HG03457 (cell line): ENCODE results near the gene CDK6.

ENCODE experiments used
- ATAC-seq: cut with Tn5 transposase; IDR thresholded peaks from one replicate; pipeline ENCODE4 v1.9.1; 2021; ENCODE audit warnings: moderate number of reproducible peaks; ENCODE audit not compliant: unreplicated experiment

CDK6 gene

GRCh38 chr7:92652536-92652935 is 183.8 kb downstream of the CDK6 start:
- ATAC-seq, result no peak

DNA sequence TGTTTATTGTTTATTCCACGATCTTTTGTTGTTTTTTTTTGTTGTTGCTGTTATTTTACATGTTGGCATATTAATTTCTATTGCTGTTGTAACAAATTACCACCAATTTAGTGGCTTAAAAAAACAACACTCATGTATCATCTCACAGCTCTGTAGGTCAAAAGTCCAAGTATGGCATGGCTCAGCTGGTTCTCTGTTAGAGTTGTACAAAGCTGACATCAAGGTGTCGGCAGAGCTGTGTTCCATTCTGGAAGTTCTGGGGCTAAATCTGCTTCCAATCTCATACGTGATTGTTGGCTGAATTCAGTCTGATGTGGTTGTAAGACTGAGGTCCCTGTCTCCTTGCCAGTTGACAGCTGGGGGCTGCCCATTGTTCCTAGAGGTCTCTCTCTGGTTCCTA is 186.0 kb downstream of the CDK6 start:
- no peak for ATAC-seq

- ATAC-seq, result peak; percentile 48
Measured at GRCh38 chr7:92648067-92648466, 188.3 kb downstream of the CDK6 start.

GRCh38 chr7:92647652-92648051 is 188.7 kb downstream of the CDK6 start:
- ATAC-seq, result no peak

- ATAC-seq, result peak; percentile 36
Measured at GRCh38 chr7:92647011-92647625, 189.3 kb downstream of the CDK6 start.

- no peak for ATAC-seq
Measured at GRCh38 chr7:92645114-92646061, 191.0 kb downstream of the CDK6 start.

- no peak for ATAC-seq
Measured at GRCh38 chr7:92644406-92645113, 191.8 kb downstream of the CDK6 start.

GRCh38 chr7:92643821-92644220 is 192.6 kb downstream of the CDK6 start:
- no peak for ATAC-seq

GRCh38 chr7:92641921-92642511 is 194.4 kb downstream of the CDK6 start:
- peak; percentile 79 for ATAC-seq

DNA sequence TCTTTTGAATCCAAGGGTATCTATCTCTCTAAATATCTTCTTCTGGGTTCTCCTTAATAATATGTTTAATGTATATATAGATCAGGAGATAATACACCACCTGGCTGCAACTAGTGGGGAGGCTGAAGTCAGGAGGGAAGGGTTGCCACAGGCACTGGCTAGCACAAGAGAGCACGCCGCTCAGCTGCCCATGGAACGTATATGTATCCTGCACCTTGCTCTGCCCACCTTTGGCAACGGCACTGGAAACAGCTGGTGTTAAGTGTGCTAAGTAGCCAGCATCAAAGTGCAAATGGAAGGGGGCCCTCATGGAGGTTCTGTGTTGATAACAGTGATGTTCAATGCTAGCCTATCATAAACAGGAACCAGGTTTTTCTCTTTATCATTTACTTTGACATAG is 196.4 kb downstream of the CDK6 start:
- ATAC-seq, result no peak

GRCh38 chr7:92639213-92639896 is 197.0 kb downstream of the CDK6 start:
- ATAC-seq, result no peak

DNA sequence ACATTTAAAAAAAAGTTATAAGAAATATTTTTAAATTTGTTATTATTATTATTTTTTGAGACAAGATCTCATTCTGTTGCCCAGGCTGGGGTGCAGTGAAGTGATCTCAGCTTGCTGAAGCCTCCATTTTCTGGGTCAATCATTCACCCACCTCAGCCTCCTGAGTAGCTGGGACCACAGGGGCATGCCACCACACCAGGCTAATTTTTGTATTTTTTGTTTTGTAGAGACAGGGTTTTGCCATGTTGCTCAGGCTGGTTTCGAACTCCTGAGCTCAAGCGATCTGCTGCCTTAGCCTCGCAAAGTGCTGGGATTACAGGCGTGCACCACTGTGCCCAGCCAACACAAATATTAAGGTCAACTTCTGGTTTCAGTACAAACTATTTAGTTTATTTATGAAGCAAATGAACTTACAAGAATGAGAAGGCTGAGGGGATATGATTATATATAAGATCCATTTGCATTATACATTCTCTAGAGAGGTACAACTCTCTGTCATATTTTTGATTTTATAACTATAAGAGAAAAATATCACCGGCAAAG is 200.3 kb downstream of the CDK6 start:
- no peak for ATAC-seq

DNA sequence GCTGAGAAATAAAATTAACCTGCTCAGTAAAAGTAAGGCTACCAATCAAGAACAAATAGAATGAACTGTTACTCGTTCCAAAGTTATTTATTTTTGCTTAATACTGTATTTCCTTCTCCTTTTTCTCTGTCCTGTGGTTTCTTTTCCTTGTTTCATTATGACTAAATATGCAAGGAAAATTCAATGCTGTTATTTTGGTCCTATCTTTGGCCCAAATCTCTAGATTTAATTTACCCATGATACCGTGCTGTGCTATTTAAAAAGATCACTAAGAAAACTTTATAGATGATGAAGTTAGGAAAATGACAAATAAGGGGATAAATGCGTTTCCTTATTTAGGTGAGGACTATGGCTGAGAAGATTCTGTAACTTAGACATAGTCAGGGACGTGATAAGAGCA is 200.8 kb downstream of the CDK6 start:
- ATAC-seq, result no peak

- peak; percentile 28 for ATAC-seq
Measured at GRCh38 chr7:92634924-92635519, 201.4 kb downstream of the CDK6 start.

- ATAC-seq, result no peak
Measured at GRCh38 chr7:92634205-92634604, 202.2 kb downstream of the CDK6 start.

GRCh38 chr7:92633211-92633906 is 203.0 kb downstream of the CDK6 start:
- ATAC-seq, result no peak

DNA sequence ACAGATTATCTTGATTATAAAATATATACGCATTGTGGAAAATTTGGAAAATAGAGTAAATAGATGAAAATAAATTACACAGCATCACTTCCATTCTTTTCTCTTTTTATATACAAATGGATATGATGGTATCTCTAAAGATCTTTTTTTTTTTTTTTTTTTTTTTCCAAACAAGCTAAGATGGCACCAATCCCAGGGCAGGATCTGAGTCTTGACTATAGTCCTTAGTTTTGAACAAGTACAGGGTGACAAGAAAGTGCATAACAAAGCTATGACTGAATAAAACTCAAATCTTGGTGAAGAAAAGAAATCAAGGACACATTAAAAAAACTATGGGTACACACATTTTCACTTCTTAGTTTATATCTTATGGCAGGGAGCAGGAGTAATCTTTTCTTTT is 203.6 kb downstream of the CDK6 start:
- ATAC-seq, result no peak

- peak; percentile 18 for ATAC-seq
Measured at GRCh38 chr7:92631850-92632487, 204.4 kb downstream of the CDK6 start.
